HG02623 (cell line): Measurements from ENCODE around the gene PSD.

Source experiments
- ATAC-seq: cut with Tn5 transposase; IDR thresholded peaks from one replicate; pipeline ENCODE4 v1.9.1; 2021; ENCODE audit warnings: moderate library complexity; ENCODE audit not compliant: unreplicated experiment

PSD gene

DNA sequence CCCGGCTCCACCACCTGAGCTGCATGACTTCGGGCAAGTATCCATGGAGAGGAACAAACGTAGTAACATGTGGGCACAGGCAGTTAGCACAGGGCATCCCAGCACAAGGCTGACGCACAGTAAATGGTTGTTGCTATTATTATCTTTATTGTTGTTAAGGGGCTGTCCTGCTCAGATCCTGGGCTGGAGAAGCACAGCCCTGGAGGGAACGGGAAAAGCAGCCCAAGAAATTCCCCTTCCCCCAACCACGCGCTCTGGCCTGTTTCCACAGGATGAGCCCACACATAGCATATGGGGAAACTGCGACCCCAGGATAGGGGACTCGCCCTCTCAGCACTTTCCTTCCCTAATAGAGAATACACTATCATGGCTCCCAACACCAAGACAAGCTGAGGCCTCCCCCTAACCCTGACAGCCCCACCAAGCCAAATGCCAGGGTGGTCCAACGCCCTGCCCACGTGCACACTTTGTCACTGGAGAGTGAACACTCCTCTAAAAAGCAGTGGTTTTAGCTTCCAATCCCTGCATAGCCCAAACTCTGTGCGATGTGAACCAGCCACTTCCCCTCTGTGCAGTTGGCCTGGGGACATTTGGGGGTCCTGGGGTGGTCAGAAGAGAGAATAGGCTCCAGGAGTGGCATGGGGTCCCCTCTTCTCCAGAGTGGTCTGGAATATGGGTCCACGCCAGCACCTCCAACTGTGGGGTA, 11.0 kb downstream of the PSD start:
- ATAC-seq: no peak

DNA sequence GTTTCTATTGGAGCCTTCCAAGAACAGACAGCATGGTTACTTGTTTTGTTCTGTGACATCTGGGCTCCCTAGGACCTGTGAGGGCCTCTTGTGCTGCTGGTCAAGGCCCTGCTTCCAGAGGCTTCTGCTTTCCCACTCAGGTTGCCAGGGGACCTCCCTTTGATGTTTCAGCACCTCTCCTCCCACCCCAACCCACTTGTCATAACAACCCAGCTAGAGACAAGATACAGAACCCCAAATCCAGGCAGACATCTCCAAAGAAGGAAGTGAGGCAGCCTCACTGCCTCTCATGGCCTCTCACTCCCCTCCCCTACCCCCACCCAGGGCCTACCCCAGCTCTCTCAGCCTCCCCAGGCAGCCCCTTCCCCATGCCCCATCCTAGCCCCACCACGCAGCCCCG, 11.8 kb downstream of the PSD start:
- ATAC-seq: no peak

DNA sequence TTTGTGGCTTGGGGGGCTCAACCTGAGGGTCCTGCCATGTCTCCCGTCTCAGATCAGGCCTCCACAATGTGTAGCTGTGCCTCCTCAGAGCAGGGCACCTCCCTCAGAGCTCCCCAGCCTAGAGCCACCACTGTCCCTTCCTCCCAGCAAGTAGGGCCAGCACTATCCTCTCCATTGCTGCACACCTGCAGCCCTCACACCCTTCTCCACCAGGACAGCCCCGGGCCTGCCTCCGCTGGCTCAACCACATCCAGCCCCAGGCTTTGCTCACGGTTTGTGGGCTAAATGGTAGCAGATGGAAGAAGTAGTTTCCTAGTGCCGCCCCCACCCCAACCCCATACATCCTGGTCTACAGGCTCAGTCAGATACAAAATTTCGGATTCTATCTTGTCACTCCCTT, 13.0 kb downstream of the PSD start:
- no peak for ATAC-seq

DNA sequence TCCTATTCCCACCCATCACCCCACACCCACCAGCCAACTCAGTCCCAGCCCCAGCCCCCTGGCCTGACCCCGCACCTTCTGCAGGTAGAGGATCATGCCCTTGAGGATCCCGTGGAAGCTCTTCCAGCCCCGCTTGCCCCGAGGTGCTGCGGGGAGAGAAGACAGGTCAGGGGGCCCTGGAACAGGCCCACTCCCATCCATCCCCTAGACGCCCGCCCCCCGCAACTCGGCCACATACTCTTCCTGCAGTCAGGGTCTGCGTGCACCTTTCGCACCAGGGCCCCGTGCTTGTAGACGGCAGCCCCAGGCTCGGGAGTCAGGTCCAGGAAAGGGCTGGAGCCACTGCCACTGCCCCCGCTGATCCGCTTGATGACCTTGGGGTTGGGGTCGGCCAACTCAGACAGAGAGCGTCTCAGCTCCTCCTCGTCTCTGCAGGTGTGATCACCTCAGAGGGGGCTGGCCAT, 13.4 kb downstream of the PSD start:
- no peak for ATAC-seq

DNA sequence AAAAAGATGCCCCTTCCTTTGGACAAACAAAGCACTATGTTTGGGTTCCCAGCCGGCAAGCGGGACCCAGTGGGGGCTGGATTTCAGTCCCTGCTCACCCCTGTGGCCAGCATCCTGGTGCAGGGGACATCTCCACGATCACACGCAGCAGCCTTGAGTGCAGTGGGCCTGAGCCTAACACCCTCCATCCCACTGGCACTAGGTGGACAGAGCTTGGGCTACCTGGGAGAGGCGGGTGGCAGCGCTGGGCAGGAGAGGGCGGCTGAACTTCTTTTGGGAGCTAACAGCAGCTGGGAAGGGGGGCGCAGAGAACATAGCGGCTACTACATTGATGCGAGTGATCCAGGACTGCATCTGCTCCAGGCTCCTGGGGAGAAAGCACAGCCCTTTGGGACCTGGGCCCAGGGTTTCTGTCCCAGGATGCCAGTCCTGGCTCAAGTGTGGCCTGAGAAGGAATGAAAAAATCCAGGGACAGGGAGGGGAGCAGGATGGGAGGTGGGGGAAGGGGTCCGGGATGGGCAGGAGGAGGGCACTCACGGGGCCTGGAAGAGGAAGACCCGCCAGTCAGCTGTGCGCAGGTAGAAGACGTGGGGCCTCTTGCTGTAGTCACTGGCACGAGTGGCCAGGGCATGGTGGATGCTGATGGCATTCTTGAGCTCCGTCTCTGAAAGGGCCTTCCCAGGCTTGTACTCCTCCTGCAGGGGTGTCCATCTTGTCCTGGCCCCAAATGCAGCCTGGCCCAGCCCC, 14.1 kb downstream of the PSD start:
- no peak for ATAC-seq

DNA sequence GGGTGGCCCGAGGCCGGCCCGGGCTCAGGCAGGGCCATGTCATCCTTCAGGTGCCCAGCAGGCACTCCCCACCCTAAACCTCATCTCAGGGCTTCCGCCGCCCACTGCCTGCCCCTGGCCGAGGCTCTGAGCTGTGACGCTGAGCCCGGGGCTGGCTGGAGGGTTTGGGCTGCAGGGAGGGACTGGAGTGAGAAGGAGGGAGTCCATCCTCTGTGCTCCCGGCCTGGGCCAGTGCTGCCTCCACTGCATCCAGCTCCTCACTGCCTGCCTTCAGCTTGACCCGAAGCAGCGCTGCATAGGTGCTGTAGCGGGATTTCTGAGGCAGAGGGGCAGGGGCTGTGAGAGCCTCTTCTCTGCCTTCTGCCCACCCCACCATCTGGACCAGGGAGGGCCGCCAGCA, 15.5 kb downstream of the PSD start:
- no peak for ATAC-seq

DNA sequence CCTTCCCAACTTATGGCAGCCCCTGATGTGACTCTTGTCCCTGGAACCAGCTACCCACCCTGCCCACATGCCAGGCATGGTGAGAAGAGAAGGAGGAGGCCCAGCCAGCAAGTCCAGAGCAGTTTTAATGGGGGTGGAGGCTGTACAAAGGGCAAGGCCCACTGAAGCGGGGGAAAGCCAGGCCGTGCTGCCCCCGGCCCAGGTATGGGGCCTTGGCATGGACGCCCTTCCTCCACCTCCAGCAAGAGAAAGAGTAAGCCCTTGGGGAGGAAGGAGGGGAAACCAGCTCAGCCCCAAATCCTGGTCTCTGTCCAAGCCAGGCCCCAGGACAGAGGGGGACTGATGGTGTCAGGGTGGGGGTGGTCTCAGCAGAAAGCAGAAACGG, 16.1 kb downstream of the PSD start:
- no peak for ATAC-seq

DNA sequence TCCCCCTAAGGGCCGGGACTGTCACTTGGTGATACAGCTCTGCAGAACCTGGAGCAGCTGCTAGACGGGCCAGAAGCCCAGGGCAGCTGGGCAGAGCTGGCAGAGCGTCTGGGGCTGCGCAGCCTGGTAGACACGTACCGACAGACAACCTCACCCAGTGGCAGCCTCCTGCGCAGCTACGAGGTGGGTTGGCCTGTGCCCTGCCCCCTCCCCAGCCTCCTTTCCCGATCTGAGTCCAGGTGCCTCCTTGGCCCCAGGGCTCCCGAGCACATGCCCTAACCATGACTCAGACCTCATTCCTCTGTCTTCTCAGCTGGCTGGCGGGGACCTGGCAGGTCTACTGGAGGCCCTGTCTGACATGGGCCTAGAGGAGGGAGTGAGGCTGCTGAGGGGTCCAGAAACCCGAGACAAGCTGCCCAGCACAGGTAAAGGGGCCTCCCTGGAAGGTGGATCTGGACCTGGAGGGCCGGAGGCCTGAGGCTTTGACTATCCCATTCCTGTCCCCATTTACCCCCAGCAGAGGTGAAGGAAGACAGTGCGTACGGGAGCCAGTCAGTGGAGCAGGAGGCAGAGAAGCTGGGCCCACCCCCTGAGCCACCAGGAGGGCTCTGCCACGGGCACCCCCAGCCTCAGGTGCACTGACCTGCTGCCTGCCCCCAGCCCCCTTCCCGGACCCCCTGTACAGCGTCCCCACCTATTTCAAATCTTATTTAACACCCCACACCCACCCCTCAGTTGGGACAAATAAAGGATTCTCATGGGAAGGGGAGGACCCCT, 16.7 kb downstream of the PSD start:
- no peak for ATAC-seq

DNA sequence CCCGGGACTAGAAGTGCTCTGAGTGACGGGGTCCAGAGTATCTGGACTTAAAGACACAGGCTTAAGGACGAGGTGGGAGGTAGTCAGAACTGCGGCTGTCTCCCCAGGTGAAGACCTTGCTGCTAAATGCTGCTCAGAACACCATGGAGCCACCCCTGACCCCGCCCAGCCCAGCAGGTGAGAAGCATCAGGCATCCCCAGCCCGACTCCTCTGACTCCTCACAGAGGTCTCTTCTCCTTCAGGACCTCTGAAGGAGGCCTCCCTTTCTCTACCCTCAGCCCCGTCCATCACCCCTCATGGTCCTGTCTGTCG, 17.3 kb downstream of the PSD start:
- ATAC-seq: no peak

DNA sequence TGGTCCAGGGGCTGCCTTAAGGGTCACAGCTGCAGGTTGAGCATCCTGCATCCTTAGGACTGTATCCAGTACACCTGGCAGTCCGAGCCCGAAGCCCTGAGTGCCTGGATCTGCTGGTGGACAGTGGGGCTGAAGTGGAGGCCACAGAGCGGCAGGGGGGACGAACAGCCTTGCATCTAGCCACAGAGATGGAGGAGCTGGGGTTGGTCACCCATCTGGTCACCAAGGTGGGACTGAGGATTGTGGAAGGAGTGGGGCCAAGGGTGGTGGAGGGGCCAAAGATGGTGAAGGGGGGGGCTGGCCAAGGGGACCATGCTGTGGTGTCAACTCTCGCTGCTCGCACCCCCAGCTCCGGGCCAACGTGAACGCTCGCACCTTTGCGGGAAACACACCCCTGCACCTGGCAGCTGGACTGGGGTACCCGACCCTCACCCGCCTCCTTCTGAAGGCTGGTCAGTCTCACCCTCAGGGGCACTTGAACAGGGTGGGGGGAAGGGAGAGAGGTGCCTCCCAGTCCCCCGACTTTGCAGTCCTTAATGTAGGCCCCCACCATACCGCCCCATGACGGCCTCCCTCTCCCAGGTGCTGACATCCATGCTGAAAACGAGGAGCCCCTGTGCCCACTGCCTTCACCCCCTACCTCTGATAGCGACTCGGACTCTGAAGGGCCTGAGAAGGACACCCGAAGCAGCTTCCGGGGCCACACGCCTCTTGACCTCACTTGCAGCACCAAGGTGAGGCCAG, 17.8 kb downstream of the PSD start:
- ATAC-seq: no peak

DNA sequence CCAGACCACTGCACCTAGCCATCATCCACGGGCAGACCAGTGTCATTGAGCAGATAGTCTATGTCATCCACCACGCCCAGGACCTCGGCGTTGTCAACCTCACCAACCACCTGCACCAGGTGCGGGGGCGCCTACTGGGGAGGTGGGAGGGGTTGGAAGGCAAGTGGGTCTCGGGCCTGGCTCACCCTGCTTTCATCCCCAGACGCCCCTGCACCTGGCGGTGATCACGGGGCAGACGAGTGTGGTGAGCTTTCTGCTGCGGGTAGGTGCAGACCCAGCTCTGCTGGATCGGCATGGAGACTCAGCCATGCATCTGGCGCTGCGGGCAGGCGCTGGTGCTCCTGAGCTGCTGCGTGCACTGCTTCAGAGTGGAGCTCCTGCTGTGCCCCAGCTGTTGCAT, 18.5 kb downstream of the PSD start:
- no peak for ATAC-seq

DNA sequence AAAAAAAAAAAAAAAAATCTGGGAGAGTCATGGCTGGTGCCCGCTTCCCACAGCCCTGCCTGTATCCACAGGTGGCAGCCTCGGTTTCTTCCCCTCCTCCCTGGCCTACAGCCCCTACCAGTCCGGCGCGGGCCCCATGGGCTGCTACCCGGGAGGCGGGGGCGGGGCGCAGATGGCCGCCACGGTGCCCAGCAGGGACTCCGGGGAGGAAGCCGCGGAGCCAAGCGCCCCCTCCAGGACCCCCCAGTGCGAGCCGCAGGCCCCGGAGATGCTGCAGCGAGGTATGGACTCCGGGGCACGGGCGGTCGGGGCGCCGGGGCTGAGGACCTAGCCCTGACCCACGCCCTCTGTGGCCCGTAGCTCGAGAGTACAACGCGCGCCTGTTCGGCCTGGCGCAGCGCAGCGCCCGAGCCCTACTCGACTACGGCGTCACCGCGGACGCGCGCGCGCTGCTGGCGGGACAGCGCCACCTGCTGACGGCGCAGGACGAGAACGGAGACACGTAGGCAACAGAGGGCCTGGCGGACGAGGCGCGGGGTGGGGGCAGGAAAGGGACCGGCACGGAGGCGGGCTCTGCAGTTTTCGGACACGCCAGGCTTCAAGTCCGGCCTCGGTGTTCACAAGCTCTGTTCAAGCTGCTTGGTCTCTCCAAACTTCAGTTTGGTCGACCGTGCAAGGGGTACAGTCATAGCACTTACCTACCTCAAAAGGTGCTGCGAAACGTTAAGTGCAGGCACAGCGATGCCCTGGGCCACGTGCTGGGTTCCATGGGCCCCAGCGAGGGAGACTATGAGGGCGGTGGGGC, 19.2 kb downstream of the PSD start:
- ATAC-seq: peak; percentile 35

DNA sequence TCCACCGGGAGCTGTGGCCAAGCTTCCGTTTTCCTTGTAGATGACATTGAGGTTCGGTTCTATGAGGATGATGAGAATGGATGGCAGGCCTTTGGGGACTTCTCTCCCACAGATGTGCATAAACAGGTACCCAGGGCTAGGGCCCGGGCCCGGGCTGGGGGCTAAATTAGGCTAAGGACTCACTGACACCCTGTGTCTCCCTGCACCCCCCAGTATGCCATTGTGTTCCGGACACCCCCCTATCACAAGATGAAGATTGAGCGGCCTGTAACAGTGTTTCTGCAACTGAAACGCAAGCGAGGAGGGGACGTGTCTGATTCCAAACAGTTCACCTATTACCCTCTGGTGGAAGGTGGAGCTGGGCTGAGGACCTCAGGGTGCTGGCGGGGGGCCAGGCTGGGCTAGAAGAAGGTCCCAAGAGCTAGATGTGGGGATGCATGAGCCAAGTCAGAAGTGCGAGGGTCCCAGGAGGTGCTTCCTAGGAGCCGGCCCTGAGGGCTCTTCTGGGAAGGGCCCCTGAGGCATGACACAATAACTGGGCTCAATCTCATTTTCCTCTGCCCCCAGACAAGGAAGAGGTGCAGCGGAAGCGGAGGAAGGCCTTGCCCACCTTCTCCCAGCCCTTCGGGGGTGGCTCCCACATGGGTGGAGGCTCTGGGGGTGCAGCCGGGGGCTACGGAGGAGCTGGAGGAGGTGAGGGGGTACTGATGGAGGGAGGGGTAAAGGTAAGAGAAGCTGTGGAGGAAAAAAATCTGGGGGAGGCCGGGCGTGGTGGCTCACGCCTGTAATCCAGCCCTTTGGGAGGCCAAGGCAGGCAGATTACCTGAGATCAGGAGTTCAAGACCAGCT, 20.2 kb downstream of the PSD start:
- no peak for ATAC-seq

DNA sequence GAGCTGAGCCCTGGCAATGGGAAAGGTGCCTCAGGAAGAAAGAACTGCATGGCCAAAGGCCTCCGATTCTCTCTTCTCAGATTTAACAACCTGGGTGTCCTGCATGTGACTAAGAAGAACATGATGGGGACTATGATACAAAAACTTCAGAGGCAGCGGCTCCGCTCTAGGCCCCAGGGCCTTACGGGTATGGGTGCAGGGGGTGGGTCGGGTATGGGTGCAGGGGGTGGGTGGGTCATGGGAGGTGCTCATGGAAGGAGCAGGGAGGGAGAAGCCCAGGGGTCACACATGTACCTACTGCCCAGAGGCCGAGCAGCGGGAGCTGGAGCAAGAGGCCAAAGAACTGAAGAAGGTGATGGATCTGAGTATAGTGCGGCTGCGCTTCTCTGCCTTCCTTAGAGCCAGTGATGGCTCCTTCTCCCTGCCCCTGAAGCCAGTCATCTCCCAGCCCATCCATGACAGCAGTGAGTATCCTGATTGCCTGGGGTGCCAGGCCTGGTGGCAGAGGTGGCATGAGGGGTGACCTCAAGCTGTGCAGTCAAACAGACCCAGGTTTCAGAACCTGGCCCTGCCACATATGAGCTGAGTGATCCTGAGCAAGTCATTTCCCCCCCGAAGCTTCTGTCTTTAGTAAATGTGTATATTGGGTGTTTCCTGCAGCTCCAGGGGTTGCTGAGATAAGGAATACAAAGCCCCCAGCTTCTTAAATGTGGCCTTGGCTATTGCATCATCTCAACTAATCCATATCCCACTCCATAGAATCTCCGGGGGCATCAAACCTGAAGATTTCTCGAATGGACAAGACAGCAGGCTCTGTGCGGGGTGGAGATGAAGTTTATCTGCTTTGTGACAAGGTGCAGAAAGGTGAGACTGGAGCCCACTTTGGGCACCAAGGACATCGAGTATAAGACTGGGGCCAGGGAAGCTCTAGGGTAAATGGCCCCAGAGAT, 21.1 kb downstream of the PSD start:
- no peak for ATAC-seq

DNA sequence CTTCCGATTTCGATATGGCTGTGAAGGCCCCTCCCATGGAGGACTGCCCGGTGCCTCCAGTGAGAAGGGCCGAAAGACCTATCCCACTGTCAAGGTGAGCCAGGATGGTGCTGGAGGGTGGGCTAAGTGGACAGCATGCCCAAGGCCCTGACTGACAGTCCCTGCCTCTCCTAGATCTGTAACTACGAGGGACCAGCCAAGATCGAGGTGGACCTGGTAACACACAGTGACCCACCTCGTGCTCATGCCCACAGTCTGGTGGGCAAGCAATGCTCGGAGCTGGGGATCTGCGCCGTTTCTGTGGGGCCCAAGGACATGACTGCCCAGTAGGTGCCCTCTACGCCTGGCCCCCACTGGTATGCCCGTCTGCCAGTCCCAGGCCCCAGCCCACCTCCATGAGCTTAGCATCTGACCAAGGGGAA, 21.8 kb downstream of the PSD start:
- no peak for ATAC-seq

DNA sequence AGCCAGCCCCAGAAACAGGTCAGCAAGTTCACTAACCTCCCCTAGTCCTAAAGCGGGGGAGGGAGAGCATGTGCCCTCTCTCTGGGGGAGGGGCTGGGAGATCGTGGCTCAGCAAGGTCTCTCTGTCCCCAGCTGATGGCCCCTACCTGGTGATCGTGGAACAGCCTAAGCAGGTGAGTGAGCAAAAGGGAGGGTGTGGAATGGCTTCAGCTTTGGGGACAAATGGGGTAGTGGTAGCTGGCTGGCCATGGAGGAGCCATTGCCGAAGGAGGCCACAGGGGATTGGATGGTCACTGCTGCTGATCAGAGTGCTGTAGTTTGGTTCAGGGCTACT, 22.3 kb downstream of the PSD start:
- no peak for ATAC-seq

DNA sequence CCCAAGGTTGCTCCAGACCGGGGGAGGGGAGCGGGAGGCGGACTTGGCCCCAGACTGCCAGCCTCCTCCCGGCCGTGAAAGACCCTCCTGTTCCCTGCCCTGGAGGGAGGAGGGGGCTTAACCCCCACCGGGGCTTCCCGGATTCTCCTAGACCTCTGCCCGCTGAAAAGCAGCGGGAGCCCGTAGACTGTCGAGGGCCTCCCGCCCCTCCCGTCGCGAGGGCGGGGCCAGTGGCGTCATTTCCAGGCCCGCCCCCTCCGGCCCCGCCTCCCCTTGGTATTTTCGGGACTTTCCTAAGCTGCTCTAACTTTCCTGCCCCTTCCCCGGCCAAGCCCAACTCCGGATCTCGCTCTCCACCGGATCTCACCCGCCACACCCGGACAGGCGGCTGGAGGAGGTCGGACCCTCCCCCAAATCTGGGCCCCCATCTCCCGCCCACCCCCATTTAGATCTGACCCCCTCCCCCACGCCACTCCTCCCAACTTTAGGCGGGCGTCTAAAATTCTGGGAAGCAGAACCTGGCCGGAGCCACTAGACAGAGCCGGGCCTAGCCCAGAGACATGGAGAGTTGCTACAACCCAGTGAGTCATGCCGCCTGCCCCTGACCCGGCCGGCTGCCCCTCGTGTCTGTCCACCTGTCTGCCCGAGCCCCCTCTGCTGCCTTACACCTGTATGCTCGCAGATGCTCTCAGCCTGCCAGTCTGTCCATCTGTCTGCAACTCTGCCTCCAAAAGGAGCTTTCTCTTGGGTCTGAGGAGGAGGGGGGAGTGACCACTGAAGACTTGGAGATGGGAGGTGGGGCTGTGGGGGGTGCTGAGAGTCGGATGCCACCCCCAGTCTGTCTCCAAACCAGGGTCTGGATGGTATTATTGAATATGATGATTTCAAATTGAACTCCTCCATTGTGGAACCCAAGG, 22.9 kb downstream of the PSD start, which contains the start of gene NFKB2:
Gene NFKB2 (plus strand): TSS at position 306 of the 917 bp plus-strand sequence. CDS start 255 bp downstream, at position 561.
- ATAC-seq: peak; percentile 36
